Neuronal stem cell (in vitro differentiated cells): ENCODE measurements around the gene NDUFS3.
"Not testable (repeated sequence)": the region's sequence is repeated elsewhere in the genome, so short reads cannot be mapped to it uniquely, and the experiment has no call there.

Experiments used
- DNase-seq: peaks from one replicate; pipeline ENCODE4 v3.0.0-alpha.2; 2013; ENCODE audit warnings: low spot score
- H2AFZ ChIP-seq: one replicate; pipeline ENCODE4 v1.6.1; 2013; ENCODE audit warnings: mild to moderate bottlenecking, low read length, inconsistent platforms
- H2AK5ac ChIP-seq: 2 replicates; pipeline ENCODE4 v1.6.1; 2013; ENCODE audit warnings: low read depth, mild to moderate bottlenecking, inconsistent platforms, low read length, moderate library complexity, mixed read lengths
- H2BK120ac ChIP-seq: 2 replicates; pipeline ENCODE4 v1.6.1; 2013; ENCODE audit warnings: low read depth, mild to moderate bottlenecking, inconsistent platforms, low read length, moderate library complexity, mixed read lengths
- H2BK12ac ChIP-seq: one replicate; pipeline ENCODE4 v1.6.1; 2013; ENCODE audit warnings: low read length, inconsistent platforms
- H2BK15ac ChIP-seq: 2 replicates; pipeline ENCODE4 v1.6.1; 2013; ENCODE audit warnings: mild to moderate bottlenecking, low read length, inconsistent platforms, mixed read lengths
- H2BK5ac ChIP-seq: one replicate; pipeline ENCODE4 v1.6.1; 2013; ENCODE audit warnings: inconsistent platforms, mild to moderate bottlenecking, low read length, moderate library complexity
- H3K14ac ChIP-seq: one replicate; pipeline ENCODE4 v1.6.1; 2013; ENCODE audit warnings: low read length, inconsistent platforms
- H3K18ac ChIP-seq: 2 replicates; pipeline ENCODE4 v1.6.1; 2013; ENCODE audit warnings: low read length, inconsistent platforms
- H3K23ac ChIP-seq: 2 replicates; pipeline ENCODE4 v1.6.1; 2013; ENCODE audit warnings: low read depth, mild to moderate bottlenecking, mixed read lengths, low read length, inconsistent platforms; ENCODE audit not compliant: poor library complexity
- H3K27ac ChIP-seq: replicated peaks from 3 replicates; pipeline ENCODE4 v1.5.1; 2013; ENCODE audit warnings: low read length, inconsistent platforms
- H3K27me3 ChIP-seq, 3 experiments: 2 replicates each; pipeline ENCODE4 v1.6.1; 2013; ENCODE audit warnings: low read length in 3 of 3, mild to moderate bottlenecking in 2 of 3, inconsistent platforms in 1 of 3, low read depth in 1 of 3, mixed read lengths in 1 of 3, moderate library complexity in 1 of 3; ENCODE audit not compliant: control insufficient read depth in 3 of 3, insufficient read depth in 3 of 3
- H3K36me3 ChIP-seq, 2 donors: replicated peaks in 1 of 2; 2 replicates each; pipeline ENCODE4 v1.6.1; 2013; ENCODE audit warnings: low read length in 2 of 2; ENCODE audit not compliant: control insufficient read depth in 2 of 2, insufficient read depth in 2 of 2
- H3K4ac ChIP-seq: 2 replicates; pipeline ENCODE4 v1.6.1; 2013; ENCODE audit warnings: inconsistent platforms, mild to moderate bottlenecking, low read length, moderate library complexity
- H3K4me1 ChIP-seq, 2 donors: 1 replicate in 1 of 2; 2 replicates in 1 of 2; pipeline ENCODE4 v1.6.1; 2013; ENCODE audit warnings: low read length in 2 of 2, low read depth in 1 of 2; ENCODE audit not compliant: control insufficient read depth in 2 of 2, insufficient read depth in 1 of 2
- H3K4me2 ChIP-seq: one replicate; pipeline ENCODE4 v1.6.1; 2013; ENCODE audit warnings: mild to moderate bottlenecking, low read length, inconsistent platforms; ENCODE audit not compliant: insufficient read depth, poor library complexity, severe bottlenecking
- H3K4me3 ChIP-seq, 2 donors: 2 replicates each; pipeline ENCODE4 v1.5.1; 2013; ENCODE audit warnings: low read length in 2 of 2, mild to moderate bottlenecking in 2 of 2, inconsistent platforms in 1 of 2, moderate library complexity in 1 of 2
- H3K79me1 ChIP-seq: one replicate; pipeline ENCODE4 v1.6.1; 2013; ENCODE audit warnings: low read depth, mild to moderate bottlenecking, inconsistent platforms, low read length, moderate library complexity
- H3K9ac ChIP-seq: one replicate; pipeline ENCODE4 v1.6.1; 2013; ENCODE audit warnings: mild to moderate bottlenecking, low read depth, low read length, inconsistent platforms; ENCODE audit not compliant: poor library complexity
- H3K9me3 ChIP-seq, 2 donors: replicated peaks in 1 of 2; 2 replicates each; pipeline versions ENCODE3 to v1.6.1; 2013; ENCODE audit warnings: low read length in 2 of 2, mild to moderate bottlenecking in 2 of 2, inconsistent platforms in 1 of 2, low read depth in 1 of 2, mixed read lengths in 1 of 2, moderate library complexity in 1 of 2; ENCODE audit not compliant: control insufficient read depth in 2 of 2, insufficient read depth in 1 of 2
- H4K8ac ChIP-seq: one replicate; pipeline ENCODE4 v1.6.1; 2013; ENCODE audit warnings: low read depth, mild to moderate bottlenecking, inconsistent platforms, low read length, moderate library complexity
- H4K91ac ChIP-seq: one replicate; pipeline ENCODE4 v1.6.1; 2013; ENCODE audit warnings: low read length, low read depth, mild to moderate bottlenecking, inconsistent platforms; ENCODE audit not compliant: poor library complexity
- WGBS, 2 donors: extraction: QIAGEN DNeasy Blood & Tissue Kit; methylation state at CpG; one replicate each; pipeline ENCODE4 v1.1.7; 2013; ENCODE audit warnings: missing lambda C conversion rate in 2 of 2, mixed read lengths in 1 of 2; ENCODE audit not compliant: insufficient read length in 2 of 2, insufficient replicate concordance in 1 of 2; ENCODE audit errors: extremely low coverage in 2 of 2; 5-methylcytosine and 5-hydroxymethylcytosine counted together

The NDUFS3 gene

GRCh38 chr11:47552566-47553405, 26.1 kb upstream of the NDUFS3 start, which contains the start of gene CELF1:
Gene CELF1, minus strand, starts transcription at chr11:47553132. Its CDS starts 53,609 bp downstream, at chr11:47499523.
- Histone ChIP-seq H4K91ac (no peak within 1 kb of the TSS), H3K4me3 (peak within 1 kb of the TSS; percentile 87 to 98), H2BK120ac (no peak within 1 kb of the TSS), H3K36me3 (peaks cover 0 to 35% of the 10 kb centered on the region in 2 donors), H2AFZ (peak within 1 kb of the TSS; percentile 94), H3K4me1 (peaks cover 4 to 14% of the 10 kb centered on the region in 2 donors), H3K14ac (peak within 1 kb of the TSS; percentile 65), H3K4ac (no peak within 1 kb of the TSS), H3K79me1 (peaks cover 5% of the 10 kb centered on the region), H3K27me3 (no peaks in the 10 kb centered on the region), H3K23ac (peak within 1 kb of the TSS; percentile 98), H2BK5ac (peak within 1 kb of the TSS; percentile 98), H2BK15ac (peak within 1 kb of the TSS; percentile 59), H3K4me2 (peak within 1 kb of the TSS; percentile 90), H3K9ac (peak within 1 kb of the TSS; percentile 99), H3K9me3 (no peaks in the 10 kb centered on the region), H2BK12ac (no peak within 1 kb of the TSS), H4K8ac (no peak within 1 kb of the TSS), H3K18ac (peak within 1 kb of the TSS; percentile 99), H2AK5ac (peak within 1 kb of the TSS; percentile 97), H3K27ac (peak within 1 kb of the TSS; percentile 63)
- DNase-seq = peak; percentile 91
- no CpG with 5 or more reads among the region's 89 CpGs for WGBS, 2 donors

GRCh38 chr11:47553406-47553743, 25.5 kb upstream of the NDUFS3 start:
- no CpG with 5 or more reads among the region's 9 CpGs for WGBS, 2 donors

GRCh38 chr11:47557004-47557403, 21.9 kb upstream of the NDUFS3 start:
- H3K27ac ChIP-seq, H2BK12ac ChIP-seq, H3K36me3 ChIP-seq, H3K18ac ChIP-seq, H2BK5ac ChIP-seq, H3K4me1 ChIP-seq, H4K91ac ChIP-seq, H3K4me2 ChIP-seq, H3K4me3 ChIP-seq, H3K9ac ChIP-seq, H2BK15ac ChIP-seq, H3K79me1 ChIP-seq, H2AK5ac ChIP-seq, H3K14ac ChIP-seq, H2BK120ac ChIP-seq, H3K23ac ChIP-seq, H4K8ac ChIP-seq, H3K4ac ChIP-seq, DNase-seq, H3K27me3 ChIP-seq, H2AFZ ChIP-seq, H3K9me3 ChIP-seq: not testable (repeated sequence)
- no CpG with 5 or more reads among the region's 12 CpGs for WGBS, 2 donors

More at GRCh38 chr11:47553406-47553743, 25.5 kb upstream of the NDUFS3 start:
- Histone ChIP-seq H3K9ac (no peak overlapping the region), H4K8ac (no peak overlapping the region), H3K4me3 (peak overlapping the region; percentile 12 to 98), H3K18ac (peak overlapping the region; percentile 3), H2BK5ac (peak overlapping the region; percentile 98), H2AK5ac (no peak overlapping the region), H3K4me1 (peaks cover 4 to 14% of the 10 kb centered on the region in 2 donors), H3K36me3 (peaks cover 0 to 29% of the 10 kb centered on the region in 2 donors), H3K4ac (no peak overlapping the region), H2BK120ac (no peak overlapping the region), H3K4me2 (peak overlapping the region; percentile 55), H3K23ac (no peak overlapping the region), H3K14ac (no peak overlapping the region), H2BK12ac (no peak overlapping the region), H3K79me1 (peaks cover 5% of the 10 kb centered on the region), H4K91ac (no peak overlapping the region), H2BK15ac (peak overlapping the region; percentile 59), H3K27ac (no peak overlapping the region), H3K27me3 (no peaks in the 10 kb centered on the region), H3K9me3 (no peaks in the 10 kb centered on the region), H2AFZ (peak overlapping the region; percentile 94)
- no peak for DNase-seq

- Histone ChIP-seq H3K4me1 (peaks cover 0 to 2% of the 10 kb centered on the region in 2 donors), H2AK5ac (no peak overlapping the region), H2BK12ac (no peak overlapping the region), H2AFZ (no peak overlapping the region), H2BK120ac (no peak overlapping the region), H3K27ac (no peak overlapping the region), H2BK5ac (no peak overlapping the region), H3K23ac (no peak overlapping the region), H3K9me3 (no peaks in the 10 kb centered on the region), H3K27me3 (no peaks in the 10 kb centered on the region), H3K36me3 (no peaks in the 10 kb centered on the region), H3K4me2 (no peak overlapping the region), H3K14ac (no peak overlapping the region), H3K4me3 (no peak overlapping the region), H2BK15ac (no peak overlapping the region), H3K18ac (no peak overlapping the region), H3K9ac (no peak overlapping the region), H4K8ac (no peak overlapping the region), H4K91ac (no peak overlapping the region), H3K4ac (no peak overlapping the region), H3K79me1 (no peaks in the 10 kb centered on the region)
- DNase-seq = no peak
- WGBS, 2 donors = no CpG with 5 or more reads among the region's 1 CpG
Measured at GRCh38 chr11:47558695-47559094, 20.2 kb upstream of the NDUFS3 start.
